ENCODE data around the gene FARSB.
"Not testable (repeated sequence)": the region's sequence is repeated elsewhere in the genome, so short reads cannot be mapped to it uniquely, and the experiment has no call there.

The FARSB gene

DNA sequence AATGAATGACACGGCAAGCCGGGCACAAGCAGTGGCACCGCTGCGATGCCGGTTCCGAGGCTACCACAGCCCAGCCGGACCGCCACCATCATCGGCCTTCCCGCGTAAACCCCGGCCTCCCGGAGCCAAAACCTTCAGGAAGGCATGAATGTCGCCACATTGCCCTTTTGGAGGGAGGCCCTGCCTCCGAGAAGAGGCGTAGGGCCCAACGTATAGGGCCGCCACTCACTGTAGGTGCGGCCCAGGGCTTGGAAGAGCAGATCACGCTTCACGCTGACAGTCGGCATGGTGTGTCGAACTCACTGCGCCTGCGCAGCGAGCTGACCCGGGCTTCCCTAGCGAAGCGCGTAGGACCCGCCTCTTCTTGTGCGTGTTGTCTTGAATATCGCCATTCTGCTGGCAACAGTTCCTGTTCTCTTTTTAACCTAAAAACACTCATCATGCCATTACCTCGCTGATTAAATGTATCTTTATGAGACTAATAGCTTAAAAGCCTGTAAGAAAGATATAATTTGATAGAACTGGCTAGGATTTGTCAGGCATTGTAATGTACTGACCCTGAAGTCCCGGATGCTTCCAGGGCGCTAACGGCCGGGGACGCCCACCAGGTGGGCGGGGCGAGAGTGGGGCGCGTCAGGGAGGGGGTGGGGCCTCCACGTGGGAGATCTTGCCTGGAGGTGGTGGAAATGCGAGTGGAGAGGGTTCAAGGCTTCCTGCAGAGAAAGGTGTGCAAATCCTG lies at the start of gene FARSB:
TSS of gene FARSB (minus strand) at position 306 of the 739 bp plus-strand sequence. CDS start at position 287, 19 bp downstream.
- DNase-seq: peak; percentile 90

DNA sequence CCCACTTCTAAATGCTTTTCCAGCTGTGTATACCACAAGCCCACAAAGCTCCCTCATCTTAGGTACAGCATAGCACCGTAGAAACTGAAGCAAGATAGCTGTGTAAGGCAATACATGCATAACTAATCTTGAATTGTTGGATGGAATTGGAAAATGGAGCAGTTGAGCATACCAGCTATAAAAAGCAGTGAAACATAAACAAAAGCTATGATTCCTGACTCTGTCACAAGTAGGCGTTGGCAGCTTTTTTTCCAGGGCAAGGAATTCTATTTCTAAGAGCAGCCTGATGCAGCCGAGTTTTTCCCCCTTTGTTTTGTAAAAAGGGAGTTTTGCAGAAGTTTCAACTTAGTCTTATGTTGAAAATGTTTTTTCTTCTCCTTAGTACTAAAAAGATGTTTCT lies 48.0 kb upstream of the FARSB start:
- DNase-seq: no peak

DNA sequence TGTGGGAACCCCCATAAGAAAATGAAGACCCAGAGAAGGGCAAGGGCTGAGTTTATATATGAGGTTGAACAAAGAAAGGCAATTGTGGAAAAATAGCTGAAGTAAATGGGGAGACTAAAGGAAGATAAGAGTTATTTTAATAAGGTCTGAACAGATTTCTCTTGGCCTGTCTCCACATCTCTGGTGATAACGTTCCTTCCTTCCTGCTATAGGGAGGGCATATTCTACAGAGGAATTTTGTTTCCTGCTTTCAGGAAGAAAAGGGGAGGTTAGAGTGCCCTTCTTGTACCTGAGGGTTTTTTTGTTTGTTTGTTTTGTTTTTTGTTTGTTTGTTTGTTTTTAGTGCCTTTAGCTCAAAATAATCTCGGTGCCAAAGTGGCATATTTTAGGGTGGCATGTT lies 47.2 kb upstream of the FARSB start:
- DNase-seq: no peak

DNA sequence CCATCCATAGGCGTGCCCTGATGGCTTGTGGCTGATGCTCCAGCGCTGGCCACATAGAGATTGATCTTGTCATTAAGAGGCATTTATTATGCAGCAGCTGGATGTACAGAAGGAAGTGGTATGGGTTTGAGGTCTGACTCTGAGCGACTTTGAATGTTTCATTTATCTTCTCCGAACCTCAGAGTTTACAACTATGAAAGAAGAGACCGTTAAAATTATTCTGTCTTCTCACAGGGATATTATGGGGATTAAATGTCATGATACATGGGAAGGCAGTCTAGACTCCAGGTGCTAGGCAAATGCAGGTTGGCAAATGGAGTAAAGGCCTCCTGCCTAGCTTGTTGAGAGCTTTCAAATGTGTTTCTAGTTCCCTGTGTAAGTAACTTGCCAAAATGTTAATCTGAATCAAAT lies 45.8 kb upstream of the FARSB start:
- no peak for DNase-seq

DNA sequence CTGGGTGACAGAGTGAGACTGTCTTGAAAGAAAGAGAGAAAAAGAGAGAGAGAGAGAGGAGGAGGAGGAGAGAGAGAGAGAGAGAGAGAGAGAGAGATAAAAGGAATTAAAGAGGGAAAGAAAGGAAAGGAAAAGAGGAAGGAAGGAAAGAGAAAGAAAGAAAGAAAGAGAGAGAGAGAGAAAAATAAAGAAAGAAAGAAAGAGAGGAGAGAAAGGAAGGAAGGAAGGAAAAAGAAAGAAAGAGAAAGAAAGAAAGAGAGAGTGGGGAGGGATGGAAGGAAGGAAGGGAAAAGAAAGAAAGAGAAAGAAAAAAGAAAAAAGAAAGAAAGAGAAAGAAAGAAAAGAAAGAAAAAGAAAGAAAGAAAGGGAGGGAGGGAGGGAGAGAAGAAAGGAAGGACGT lies 45.3 kb upstream of the FARSB start:
- DNase-seq: no peak

DNA sequence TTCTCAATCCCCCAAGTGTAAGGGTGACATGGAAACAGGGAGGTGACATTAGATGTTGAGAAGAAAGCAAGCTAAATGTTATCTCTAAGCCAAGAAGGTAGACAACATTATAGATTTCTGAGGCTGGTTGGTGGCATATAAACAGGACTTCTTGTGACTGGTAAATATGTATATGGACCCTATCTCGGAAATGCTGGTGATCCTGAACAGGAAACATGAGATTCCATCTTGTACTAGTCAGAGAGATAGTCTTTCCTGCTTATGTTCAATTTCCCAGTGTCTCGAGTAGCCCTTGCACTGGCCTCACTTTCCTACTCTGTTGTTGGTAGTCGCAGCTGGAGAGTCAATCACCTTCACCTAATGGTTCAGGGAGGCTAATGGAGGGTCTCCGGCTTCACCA lies 42.4 kb upstream of the FARSB start:
- no peak for DNase-seq

DNA sequence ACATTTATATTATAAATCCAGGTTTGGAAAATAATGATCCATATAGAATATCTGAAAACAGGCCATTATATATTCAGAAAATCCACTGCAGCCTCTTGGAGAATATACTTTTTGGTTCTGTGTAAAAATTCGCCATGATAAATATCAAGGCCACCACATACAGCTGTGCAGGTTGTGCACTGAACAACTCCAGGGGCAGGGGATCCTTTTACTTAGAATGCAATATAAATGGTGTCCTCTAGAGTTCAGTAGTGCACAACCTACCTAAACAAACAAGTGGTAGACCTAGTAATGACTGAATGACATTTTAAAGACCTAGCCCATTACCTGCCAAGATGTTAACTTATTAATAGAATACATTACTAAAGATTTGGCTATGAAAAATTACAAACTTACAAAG lies 37.9 kb upstream of the FARSB start:
- DNase-seq: no peak

DNA sequence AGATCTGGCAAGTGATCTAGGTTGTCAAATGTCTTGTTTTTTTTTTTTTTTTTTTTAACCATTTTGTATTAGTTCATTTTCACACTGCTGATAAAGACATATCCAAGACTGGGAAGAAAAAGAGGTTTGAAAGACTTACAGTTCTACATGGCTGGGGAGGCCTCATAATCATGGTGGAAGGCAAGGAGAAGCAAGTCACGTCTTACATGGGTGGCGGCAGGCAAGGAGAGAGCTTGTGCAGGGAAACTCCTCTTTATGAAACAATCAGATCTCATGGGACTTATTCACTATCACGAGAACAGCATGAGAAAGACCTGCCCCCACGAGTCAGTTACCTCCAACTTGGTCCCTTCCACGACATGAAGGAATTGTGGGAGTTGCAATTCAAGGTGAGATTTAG lies 37.5 kb upstream of the FARSB start:
- DNase-seq: not testable (repeated sequence)

DNA sequence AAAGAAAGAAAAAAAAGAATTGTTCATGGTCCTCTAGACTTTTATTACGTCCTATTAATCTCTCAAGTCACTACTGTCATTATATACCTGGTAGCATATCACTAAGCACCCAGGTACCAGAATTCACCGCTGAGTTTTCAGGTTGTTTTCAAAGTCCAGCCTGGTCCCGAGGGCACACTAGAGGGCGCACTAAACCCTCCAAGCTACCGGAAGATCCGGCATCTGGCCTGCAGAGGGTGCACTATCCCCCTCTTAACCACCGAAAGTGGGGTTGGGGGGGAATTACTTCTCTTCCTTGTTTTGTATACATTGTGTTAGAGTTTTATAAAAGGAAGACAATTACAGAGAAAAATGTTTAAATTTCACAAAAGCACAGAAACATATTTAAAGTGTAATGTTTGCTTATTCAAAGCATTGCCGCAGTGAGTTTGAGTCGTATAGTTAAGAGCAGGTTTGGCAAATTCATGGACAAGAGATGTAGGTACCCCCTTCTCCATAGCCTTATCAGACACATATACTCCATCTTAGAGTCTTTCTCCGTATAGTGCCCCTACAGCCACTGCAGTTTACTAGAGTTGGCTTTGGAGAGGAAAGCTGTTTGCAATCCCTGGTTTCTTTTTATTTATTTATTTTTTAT lies 34.8 kb upstream of the FARSB start:
- peak; percentile 66 for DNase-seq

DNA sequence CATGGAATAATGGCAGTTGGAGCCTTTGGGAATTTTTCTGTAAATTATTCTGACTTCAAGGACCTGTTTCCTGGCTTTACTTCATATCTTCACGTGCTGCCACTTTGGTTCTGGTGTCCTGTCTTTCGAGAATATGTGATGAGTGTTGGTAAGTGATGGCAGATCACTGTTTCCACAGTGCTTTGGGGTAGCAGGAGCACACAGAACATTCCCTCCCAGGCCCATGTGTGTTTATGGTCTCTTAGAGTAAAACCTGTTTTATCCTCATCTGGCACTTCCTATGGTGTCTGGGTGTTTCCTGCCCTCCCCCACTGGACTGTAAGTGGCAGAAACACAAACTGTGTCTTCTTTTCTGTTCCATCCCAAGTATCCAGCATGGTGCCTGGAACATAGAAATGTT lies 33.4 kb upstream of the FARSB start:
- DNase-seq: no peak

DNA sequence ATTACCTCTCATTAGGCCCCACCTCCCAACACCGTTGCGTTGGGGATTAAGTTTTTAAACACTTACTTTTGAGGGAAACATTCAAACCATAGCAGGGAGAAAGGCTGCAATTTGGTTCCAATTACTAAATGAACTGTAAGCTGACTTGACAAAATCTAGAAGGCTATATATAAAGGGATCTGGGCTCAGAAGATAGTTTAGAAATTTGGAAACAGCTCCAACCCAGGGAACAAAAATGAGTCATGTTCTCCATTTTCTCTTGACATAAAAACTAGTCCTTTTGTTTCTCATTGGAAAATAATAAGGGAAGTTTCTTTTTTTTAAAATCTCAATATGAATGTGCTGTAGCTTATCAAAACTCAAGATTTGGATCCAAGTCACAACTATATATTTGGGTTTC lies 33.0 kb upstream of the FARSB start:
- DNase-seq: no peak

DNA sequence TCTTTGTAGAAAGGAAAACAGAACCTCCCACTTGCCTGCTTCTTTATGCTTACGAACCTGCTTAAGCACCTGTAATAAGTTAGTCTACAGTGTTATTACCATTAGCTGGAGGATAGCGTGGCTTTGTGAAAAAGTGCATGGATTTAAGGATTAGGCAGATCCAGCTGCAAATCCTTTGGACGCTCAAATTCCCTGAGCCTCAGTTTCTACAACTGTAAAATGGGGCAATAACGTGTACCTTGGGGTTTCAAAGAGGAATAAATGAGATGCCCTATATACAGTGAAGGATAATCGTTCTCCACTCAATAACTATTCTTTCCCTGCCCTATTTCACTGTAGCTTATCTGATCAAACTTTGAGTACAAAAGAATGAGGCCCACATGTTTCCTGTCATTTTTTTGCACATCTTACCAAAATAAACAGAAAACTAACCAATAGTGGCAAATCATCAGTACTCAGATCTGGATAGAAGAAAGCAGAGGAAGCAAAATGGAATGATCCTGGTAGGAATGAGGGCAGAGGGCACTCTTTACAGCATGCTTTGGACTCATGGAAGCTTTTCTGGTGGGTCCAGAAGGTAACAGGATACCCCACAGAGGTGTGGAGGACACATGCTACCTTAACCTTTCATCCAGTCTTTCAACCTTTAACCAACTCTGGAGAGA lies 30.3 kb upstream of the FARSB start:
- DNase-seq: no peak

DNA sequence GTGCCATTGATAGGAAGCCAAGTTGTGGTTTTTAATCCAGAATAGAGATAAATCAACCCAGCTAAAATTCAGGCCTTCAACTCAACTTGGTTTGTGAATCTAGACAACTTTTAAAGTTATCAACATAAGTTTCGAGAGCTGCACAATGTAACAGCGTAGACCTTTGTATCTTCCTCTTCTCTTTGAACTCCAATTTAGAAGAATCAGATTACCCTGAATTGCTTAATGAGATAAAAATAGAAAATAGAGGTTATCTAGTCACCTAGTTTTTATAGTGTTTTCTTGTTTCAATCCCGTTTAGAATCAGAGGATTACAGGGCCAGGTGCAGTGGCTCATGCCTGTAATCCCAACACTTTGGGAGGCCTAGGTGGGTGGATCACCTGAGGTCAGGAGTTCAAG lies 27.9 kb upstream of the FARSB start:
- DNase-seq: no peak

DNA sequence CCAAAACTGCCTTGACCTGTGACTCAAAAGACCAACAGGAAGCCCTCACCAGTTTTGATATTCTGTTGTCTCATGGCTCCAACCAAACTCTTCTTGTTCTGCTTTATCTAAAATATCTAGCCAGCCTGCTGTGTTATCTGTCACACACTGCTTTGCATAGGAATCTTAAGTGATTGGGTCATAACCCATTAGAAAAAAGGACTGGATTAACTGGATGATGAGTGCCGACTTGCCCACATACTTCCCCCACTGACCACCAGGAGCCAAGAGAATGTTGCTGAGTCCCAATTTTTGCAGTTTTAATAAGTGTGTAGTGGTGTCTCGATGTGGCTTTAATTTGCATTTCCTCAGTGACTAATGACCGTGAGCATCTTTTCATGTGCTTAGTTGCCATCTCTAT lies 22.1 kb upstream of the FARSB start:
- DNase-seq: no peak

DNA sequence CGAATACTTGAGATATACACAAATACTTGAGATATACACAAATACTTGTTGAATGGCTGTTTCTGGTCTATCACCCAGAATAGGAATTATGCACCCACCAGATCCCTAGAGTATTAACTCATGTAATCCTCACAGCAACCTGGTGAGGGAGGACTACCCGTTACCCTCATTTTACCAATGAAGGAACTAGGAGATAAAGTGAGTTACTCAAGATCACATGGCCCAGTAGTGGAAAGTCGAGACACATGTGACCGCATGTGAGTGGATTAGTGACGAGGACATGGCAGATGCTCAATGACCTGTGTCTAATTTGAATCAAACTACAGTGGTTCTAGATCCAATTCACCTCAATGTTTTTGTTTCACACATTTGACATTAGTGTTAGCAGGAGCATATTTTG lies 18.0 kb upstream of the FARSB start:
- no peak for DNase-seq

DNA sequence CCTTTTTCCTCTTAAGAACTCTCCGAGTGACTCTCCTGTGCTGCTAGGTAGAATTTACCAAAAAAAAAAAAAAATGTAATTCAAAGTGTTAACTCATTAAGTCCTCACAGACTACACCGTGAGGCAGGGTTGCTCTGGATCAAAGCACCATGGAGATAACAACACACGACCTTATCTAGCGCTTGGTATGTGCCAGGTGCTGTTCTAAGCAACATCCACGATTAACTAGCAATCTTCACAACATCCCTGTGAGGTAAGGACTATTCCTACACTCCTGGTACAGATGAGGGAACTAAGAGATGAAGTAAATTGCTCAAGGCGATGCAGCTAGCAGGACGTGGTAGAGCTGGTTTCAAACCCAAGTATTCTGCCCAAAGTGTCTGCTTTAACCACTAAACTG lies 17.4 kb upstream of the FARSB start:
- no peak for DNase-seq

DNA sequence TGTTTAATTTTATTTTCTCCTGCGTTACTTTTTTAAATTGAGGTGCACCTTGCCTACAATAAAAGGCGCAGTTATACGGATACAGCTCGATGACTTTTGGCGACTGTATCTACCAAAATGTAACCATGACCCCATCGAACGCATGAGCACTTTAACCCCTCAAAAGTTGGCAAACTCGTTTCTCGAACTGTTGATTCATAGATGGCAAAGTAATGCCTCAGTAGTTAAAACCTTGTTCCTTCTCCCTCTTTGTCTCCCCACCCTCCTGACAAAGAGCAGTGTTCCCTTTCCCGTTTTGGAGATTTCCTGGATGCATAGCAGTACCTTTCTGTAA lies 16.1 kb upstream of the FARSB start:
- DNase-seq: no peak

DNA sequence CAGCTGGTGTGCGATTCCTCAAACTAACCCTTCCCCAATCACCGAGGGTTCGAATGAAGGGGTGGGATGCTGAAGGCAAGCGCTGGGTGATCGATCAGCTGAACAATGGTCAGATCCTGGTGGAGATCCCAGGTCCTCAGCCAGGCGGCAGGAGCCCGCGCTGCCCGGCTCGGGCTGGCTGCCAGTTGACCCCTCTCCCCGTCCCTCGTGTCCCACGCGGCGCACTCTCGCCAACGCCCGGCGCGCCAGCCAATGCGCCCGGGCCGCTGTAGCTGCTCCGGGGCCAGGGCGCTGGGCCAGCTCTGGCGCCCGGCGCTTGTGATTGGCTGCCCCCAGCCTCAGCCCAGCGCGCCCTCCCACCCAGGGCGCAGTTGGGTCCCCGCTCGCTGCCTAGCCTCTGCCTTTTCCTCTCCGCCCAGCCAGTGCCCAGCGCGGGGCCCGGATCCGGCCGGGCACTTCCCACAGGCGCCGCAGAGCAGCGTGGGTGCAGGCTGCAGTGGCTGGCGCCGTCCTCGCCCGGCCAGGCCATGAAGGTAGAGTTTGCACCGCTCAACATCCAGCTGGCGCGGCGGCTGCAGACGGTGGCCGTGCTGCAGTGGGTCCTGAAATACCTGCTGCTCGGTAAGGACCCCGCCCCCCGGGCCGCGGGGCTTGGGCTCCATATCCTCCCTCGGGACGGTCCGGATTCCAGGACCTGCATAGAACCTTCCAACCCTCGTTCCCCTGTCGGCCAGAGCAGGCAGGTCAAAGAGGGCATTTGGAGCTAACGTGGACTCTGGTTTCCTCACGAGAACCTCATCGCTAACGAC lies 15.6 kb upstream of the FARSB start, which contains the start of gene MOGAT1:
TSS of gene MOGAT1 (plus strand) at position 400 of the 809 bp plus-strand sequence. CDS start at position 528, 128 bp downstream.
- no peak for DNase-seq

DNA sequence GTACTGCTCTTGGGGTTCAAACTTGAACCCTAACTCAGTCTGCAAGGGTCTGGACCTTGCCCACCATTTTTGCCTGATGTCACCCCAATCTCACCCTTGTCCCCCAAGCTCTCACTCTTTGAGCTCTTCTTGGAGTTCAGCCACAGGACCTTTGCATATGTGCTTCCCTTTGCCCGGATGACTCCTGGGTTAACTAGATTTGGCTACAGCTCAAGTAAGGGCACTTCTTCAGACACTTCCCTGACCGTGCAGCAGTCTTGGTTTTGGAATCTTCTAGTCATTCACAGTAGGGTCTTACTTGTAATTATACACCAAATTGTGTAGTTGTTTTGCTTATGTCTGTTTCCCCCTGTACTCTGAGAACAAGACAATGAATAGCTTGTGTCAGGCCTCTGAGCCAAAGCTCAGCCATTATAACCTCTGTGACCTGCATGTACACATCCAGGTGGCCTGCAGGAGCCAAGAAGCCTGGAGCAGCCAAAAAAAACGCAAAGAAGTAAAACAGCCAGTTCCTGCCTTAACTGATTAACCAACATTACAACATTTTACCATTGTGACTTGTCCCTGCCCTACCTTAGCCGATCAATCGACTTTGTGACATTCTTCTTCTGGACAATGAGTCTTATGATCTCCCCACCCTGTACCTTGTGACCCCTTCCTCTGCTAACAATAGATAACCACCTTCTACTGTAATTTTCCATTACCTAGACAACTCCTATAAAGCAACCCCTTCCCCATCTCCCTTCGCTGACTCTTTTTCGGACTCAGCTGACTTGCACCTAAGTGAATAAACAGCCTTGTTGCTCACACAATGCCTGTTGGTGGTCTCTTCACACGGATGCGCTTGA lies 14.5 kb upstream of the FARSB start:
- DNase-seq: no peak

DNA sequence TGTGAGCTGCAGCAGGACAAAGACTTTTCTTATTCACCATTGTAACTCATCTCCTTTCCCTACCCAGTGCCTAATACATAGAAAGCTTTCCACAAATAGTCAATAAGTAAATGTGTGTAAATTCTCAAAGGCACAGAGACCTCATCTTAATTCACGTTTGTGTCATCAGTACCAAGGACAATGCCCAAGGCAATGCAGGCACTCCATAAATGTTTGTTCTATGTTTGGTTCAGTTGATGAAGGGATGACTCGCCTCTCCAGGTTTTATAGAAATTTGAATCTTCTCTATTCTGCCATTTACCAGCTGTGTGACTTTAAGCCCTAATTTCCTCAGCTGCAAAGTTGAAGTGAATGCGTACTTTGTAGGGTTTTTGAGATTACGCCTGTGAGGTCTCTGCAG lies 13.5 kb upstream of the FARSB start:
- no peak for DNase-seq

DNA sequence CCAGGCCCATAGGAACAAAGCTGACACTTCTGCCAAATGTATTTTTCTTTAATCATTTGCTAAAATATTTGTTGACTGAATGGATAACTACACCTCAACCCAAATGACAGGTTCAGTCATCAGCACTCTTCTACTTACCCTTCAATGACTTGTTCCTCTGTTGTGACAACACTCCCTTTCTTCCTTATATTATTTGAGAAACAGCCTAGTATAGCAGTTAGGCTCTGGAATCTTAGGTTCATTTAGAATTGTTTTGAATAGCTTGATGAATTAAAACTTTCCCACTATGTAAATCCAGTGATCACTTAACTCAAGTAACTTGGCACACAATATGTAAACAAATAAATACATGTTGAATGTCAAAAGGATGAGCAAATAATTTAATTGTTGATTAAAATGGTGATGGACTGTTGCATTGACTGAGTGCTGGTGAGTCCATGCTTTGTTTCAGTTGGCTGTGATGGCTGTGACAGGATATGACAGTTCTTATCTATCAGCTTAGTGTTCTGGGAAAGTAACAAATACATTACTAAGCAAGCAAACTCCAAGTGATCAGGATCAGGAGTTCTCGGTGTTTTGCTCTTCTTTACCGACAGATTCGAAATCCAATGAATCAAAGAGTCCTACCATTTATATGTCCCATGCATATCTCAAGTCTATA lies 12.7 kb upstream of the FARSB start:
- DNase-seq: no peak

DNA sequence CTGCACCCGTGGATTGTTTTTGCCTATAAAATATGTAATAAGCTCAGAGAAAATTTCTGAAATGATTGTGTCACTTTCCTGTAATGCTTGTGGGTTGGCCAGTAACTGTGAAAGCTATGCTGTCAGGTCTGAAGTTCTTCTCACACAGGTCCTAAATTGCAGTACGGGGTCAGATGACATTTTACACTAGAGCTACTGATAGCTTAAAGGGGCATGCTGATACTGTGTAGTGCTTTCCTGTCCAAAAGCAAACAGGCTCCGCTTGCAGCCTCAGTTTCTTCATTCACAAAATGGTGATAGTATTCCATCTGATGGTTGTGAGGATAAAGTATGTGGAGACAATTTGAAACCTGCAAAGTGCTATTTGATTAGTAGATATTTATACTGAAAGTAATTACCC lies 7.6 kb upstream of the FARSB start:
- DNase-seq: no peak
